Stomach (tissue), 4 donors: ENCODE measurements around the gene RNF26.

ENCODE experiments used
- CTCF ChIP-seq, 7 experiments: fragments of 450-650 bp in 4 of 7; fragments of 200-600 bp in 3 of 7; sonication (generic) in 3 of 7; IDR thresholded peaks; one replicate each; pipeline ENCODE4 v1.5.1; 2016 to 2019; ENCODE audit warnings: antibody characterized with exemption in 7 of 7, control low read depth in 2 of 7, mild to moderate bottlenecking in 1 of 7
- POLR2AphosphoS5 ChIP-seq, 3 donors: sonication (generic); formaldehyde crosslinking; IDR thresholded peaks; one replicate each; pipeline ENCODE4 v1.6.1; 2016; ENCODE audit warnings: antibody characterized with exemption in 3 of 3

- TF ChIP-seq CTCF (IDR thresholded peaks at IDR 0.05): no peak
- no peak for TF ChIP-seq POLR2AphosphoS5 (IDR thresholded peaks at IDR 0.05)
Observed at GRCh38 chr11:119320240-119320775, 14.0 kb upstream of the RNF26 start.
